WI38 (cell line): Measurements from ENCODE around the gene RAP1A.

ENCODE experiments used
- H3K4me3 ChIP-seq: 2 replicates; pipeline ENCODE4 v1.5.1; 2011; ENCODE audit warnings: low read depth, mild to moderate bottlenecking, control low read depth, low read length
- CTCF ChIP-seq: IDR thresholded peaks from 2 replicates; pipeline ENCODE4 v1.5.1; 2012; ENCODE audit warnings: low read depth, mild to moderate bottlenecking, control low read depth, low read length

The RAP1A gene

DNA sequence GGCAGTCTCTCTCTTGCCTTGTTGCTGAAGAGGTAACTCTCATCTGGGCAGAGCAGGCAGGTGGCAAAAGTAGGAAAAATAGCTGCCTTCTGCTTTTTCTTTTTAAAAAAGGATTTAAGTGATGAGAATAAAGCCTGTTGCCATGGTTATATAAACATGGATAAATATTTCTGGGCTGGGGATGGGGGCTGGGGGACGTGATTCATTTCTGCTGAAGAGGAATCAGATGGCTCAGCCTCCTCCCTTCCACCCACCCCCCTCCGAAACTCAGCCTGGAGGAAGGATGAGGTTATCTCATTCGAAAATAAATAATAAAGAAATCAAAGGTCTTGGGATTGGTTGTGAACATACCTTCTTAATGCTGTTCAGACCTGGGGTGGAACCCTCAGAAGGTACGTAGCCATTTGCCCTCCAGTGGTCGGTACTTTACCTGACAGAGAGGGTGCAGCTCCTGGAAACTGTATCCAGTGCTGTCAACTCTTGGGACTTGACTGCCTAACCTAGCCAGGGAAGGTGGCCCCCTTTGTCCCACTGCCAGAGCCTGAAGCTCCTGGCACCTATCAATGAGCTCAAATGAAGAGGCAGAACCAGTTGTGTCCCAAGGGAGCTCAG lies 123.5 kb downstream of the RAP1A start:
- no peak overlapping the region for H3K4me3 ChIP-seq
- TF ChIP-seq CTCF: no peak

- TF ChIP-seq CTCF: no peak
Observed at GRCh38 chr1:111743679-111744101, 124.1 kb downstream of the RAP1A start.

DNA sequence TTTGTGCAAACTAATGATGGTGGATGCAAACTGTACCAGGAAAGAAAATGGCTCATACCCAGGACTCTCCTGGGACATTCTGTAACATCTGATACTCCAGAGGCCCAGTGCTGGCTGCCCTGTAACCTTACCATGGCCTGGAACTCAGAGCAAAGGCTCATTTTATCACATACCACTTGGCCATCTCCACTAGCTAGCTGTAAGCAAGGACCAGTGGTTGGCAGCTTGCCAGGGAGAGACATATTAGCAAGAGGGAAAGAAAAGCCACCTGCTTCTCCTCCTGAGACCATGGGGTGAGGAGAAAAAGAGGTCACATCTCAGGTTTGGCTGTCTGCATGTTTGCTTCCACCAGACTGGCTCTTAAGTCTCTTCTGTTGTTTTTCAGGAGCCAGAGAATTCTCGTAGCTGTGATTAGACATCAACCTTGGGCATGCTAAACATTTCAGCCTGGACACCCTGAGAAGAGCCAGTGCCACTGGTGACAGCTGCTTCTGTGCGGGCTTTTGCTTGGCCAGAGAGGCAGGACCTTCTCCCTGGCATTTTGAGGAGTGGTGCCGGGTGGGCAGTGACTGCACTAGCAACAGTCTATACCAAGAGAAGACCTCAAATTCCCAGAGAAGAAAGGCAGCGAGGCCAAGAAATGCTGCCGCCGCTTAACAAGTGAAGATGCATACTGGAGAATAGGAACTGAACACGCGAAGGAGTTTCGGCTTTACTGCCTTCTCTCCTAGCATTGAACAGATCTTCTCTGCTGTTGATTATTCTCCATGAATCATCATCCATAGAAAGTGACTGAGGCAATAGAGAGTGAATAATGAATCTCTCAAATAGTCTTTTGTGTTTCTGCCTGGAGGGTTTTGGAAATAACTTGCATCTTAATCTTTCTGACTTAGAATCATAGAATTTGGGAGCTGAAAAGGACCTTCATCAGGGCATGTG lies 126.4 kb downstream of the RAP1A start:
- H3K4me3 ChIP-seq: no peak overlapping the region
- TF ChIP-seq CTCF: no peak

More at GRCh38 chr1:111743679-111744101, 124.1 kb downstream of the RAP1A start:
- H3K4me3 ChIP-seq: no peak overlapping the region

- no peak overlapping the region for H3K4me3 ChIP-seq
- no peak for TF ChIP-seq CTCF
Observed at GRCh38 chr1:111746614-111746999, 127.0 kb downstream of the RAP1A start.

DNA sequence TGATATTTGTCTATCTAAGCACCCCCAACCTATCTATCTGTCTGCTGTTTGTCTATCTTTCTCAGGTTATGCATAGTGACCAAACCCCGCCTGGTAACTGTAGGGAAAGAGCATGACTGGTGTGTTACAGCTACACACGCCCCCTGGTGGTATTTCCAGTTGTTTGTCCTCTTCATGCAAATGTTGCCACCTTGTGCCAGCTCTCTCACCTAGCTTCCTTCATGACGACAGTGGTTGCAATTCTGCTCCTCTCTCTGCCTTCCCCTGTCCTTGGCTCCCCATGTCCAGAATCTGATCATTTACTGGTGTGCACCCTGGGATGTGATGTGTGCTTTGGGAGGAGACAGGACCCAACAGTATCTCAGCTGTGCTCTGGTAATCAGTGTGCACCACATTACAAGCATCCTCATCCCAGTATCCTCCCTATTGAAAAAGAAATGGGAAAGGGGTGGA lies 127.7 kb downstream of the RAP1A start:
- no peak overlapping the region for H3K4me3 ChIP-seq
- peak; percentile 47 for TF ChIP-seq CTCF

GRCh38 chr1:111747947-111748346 lies 128.4 kb downstream of the RAP1A start:
- H3K4me3 ChIP-seq: no peak overlapping the region
- no peak for TF ChIP-seq CTCF

- no peak for TF ChIP-seq CTCF
- H3K4me3 ChIP-seq: no peak overlapping the region
Observed at GRCh38 chr1:111749628-111750027, 130.0 kb downstream of the RAP1A start.
